Aortic smooth muscle cell (primary cell): ENCODE data around the gene LILRA1. TPM values are rescaled to one million over a fixed set of nuclear protein-coding genes. Genes with fewer than 3 reads are reported as not detected.

Experiments
- total RNA-seq: library from RNA; depleted of rRNA; stranded (reverse); fragments of >200 nt; gene quantifications from 2 replicates; pipeline ENCODE4 v1.2.3, GENCODE V29; 2014

Gene LILRA1
- total RNA-seq, result not detected in 2 replicates

GRCh38 chr19:54593445-54593844 is at the start of gene LILRA1:
Gene LILRA1 (plus strand): TSS chr19:54593632. CDS start chr19:54594245, 613 bp downstream.

GRCh38 chr19:54573330-54573872 is 20.0 kb upstream of the LILRA1 start, which contains the start of gene LILRA2:
Gene LILRA2 (plus strand): TSS chr19:54573790. CDS start chr19:54573879, 89 bp downstream.

GRCh38 chr19:54630262-54630661 is 36.8 kb downstream of the LILRA1 start, which contains the start of gene LILRB1:
Gene LILRB1 (plus strand): TSS chr19:54630484. CDS start chr19:54631074, 590 bp downstream.

Other genes starting within 250 kb of the LILRA1 start
- gene LAIR1, start 228.7 kb upstream of the LILRA1 start, total RNA-seq, result not detected in 2 replicates
- not detected in 2 replicates for gene TTYH1, start 178.2 kb upstream of the LILRA1 start, total RNA-seq
- gene LENG8, start 144.4 kb upstream of the LILRA1 start, total RNA-seq, result 34.9 and 45.4 TPM in 2 replicates
- gene LENG9, start 129.9 kb upstream of the LILRA1 start, total RNA-seq, result 9.5 and 10.4 TPM in 2 replicates
- gene CDC42EP5, start 120.3 kb upstream of the LILRA1 start, total RNA-seq, result 23.9 and 33.4 TPM in 2 replicates
- gene LAIR2, start 90.8 kb upstream of the LILRA1 start, total RNA-seq, result not detected in 2 replicates
- not detected in 2 replicates for gene LILRA2, start 19.8 kb upstream of the LILRA1 start, total RNA-seq
- gene LILRB1, start 36.9 kb downstream of the LILRA1 start, total RNA-seq, result not detected in 2 replicates
- not detected in 2 replicates for gene LILRB4, start 69.4 kb downstream of the LILRA1 start, total RNA-seq
- gene KIR3DL3, start 130.8 kb downstream of the LILRA1 start, total RNA-seq, result not detected in 2 replicates
- not detected in 2 replicates for gene KIR2DL3, start 144.9 kb downstream of the LILRA1 start, total RNA-seq
- gene KIR2DL1, start 176.2 kb downstream of the LILRA1 start, total RNA-seq, result not detected in 2 replicates
- gene KIR2DL4, start 210.0 kb downstream of the LILRA1 start, total RNA-seq, result not detected in 2 replicates
- not detected in 2 replicates for gene KIR3DL1, start 222.8 kb downstream of the LILRA1 start, total RNA-seq
- not detected in 2 replicates for gene KIR2DS4, start 239.0 kb downstream of the LILRA1 start, total RNA-seq